A673 (cell line): ENCODE results near the gene CLEC7A. TPM values are rescaled to one million over a fixed set of nuclear protein-coding genes. Genes with fewer than 3 reads are reported as not detected.
A peak's percentile ranks its signal among the peaks of the same experiment; 100 is the strongest.

Experiments used
- BruUV-seq: library from RNA; stranded (reverse); fragments of 400-500 nt; replicated peaks from 2 replicates; lab custom pipeline; 2021; lab: Mats Ljungman, UMichigan
- CTCF ChIA-PET: fragments of 300-600 bp; sonication (Branson Sonifier 250); formaldehyde crosslinking; loops from one replicate; lab custom pipeline; 2022; ENCODE audit warnings: antibody characterized with exemption; lab: Charles Lee
- POLR2A ChIA-PET: fragments of 300-600 bp; sonication (Branson Sonifier 250); formaldehyde crosslinking; loops from one replicate; lab custom pipeline; 2022; ENCODE audit warnings: antibody characterized with exemption; ENCODE audit not compliant: low non-redundant PET; lab: Charles Lee
- DNase-seq: peaks from one replicate; pipeline ENCODE4 v3.0.0-alpha.2; 2015; ENCODE audit warnings: low spot score
- H3K27ac ChIP-seq: fragments of 200-600 bp; sonication (generic); 2 replicates; pipeline ENCODE4 v1.5.1; 2016; ENCODE audit warnings: mixed run types, low read depth, mild to moderate bottlenecking, mixed read lengths, antibody characterized with exemption, low read length; ENCODE audit not compliant: poor library complexity, severe bottlenecking
- H3K27me3 ChIP-seq: fragments of 200-600 bp; sonication (generic); replicated peaks from 2 replicates; pipeline ENCODE4 v1.6.1; 2017; ENCODE audit warnings: mixed run types, low read depth, mild to moderate bottlenecking, mixed read lengths, antibody characterized with exemption, low read length; ENCODE audit not compliant: insufficient read depth, poor library complexity
- H3K36me3 ChIP-seq: fragments of 200-600 bp; sonication (generic); 2 replicates; pipeline ENCODE4 v1.6.1; 2016; ENCODE audit warnings: mixed run types, mild to moderate bottlenecking, mixed read lengths, antibody characterized with exemption, low read length; ENCODE audit not compliant: insufficient read depth, poor library complexity, severe bottlenecking
- H3K4me1 ChIP-seq: fragments of 200-600 bp; sonication (generic); 2 replicates; pipeline ENCODE4 v1.6.1; 2017; ENCODE audit warnings: mixed run types, mild to moderate bottlenecking, mixed read lengths, antibody characterized with exemption, low read length; ENCODE audit not compliant: insufficient read depth, poor library complexity, severe bottlenecking
- H3K4me3 ChIP-seq: fragments of 200-600 bp; sonication (generic); 2 replicates; pipeline ENCODE4 v1.5.1; 2016; ENCODE audit warnings: low read depth, mixed run types, mild to moderate bottlenecking, mixed read lengths, low read length; ENCODE audit not compliant: poor library complexity, severe bottlenecking
- H3K9me3 ChIP-seq: fragments of 200-600 bp; sonication (generic); 2 replicates; pipeline ENCODE4 v1.6.1; 2016; ENCODE audit warnings: mixed run types, low read depth, mild to moderate bottlenecking, mixed read lengths, antibody characterized with exemption, low read length; ENCODE audit not compliant: poor library complexity, severe bottlenecking
- EZH2 ChIP-seq: fragments of 200-600 bp; sonication (generic); IDR thresholded peaks from 2 replicates; pipeline ENCODE4 v1.6.1; 2017; ENCODE audit warnings: borderline replicate concordance, low read depth, mild to moderate bottlenecking, mixed read lengths, antibody characterized with exemption, low read length; ENCODE audit not compliant: poor library complexity, severe bottlenecking
- intact Hi-C: fragments of 100-400 bp; cut with micrococcal nuclease; formaldehyde crosslinking; loops from one replicate; pipeline ENCODE4 v1.10.0; 2022; ENCODE audit not compliant: unreplicated experiment
- total RNA-seq: library from RNA; stranded (reverse); gene quantifications from 2 replicates; pipeline ENCODE4 v1.2.3, GENCODE V29; 2021
- TF ChIP-seq, protein P1 (sequence below): fragments of 300-800, 200-600 bp; sonication (generic); conservative IDR thresholded peaks from 2 replicates; pipeline ENCODE4 v1.5.1; 2017; ENCODE audit warnings: low read depth, mild to moderate bottlenecking, antibody characterized with exemption, low read length, moderate library complexity, mixed read lengths

The CLEC7A gene
- total RNA-seq, 1 experiment from 2014 or later, result 0.28 TPM

DNA sequence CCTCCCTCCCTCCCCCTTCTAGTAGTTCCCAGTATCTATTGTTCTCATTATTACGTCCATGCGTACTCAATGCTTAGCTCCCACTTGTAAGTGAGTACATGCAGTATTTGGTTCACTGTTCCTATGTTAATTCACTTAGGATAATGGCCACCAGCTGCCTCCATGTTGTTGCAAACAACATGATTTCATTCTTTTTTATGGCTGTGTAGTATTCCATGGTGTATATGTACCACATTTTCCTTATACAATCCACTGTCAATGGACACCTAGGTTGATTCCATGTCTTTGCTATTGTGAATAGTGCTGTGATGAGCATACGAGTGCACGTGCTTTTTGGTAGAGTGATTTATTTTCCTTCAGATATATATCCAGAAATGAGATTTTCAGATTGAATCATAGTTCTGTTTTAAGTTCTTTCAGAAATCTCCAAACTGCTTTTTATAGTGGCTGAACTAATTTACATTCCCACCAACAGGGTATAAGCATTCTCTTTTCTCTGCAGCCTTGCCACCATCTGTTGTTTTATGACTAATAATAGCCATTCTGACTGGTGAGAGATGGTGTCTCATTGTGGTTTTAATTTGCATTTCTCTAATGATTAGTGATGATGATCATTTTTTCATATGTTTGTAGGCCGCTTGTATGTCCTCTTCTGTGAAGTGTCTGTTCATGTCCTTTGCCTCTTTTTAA is 17.9 kb upstream of the CLEC7A start:
- intact Hi-C loops, result no loop called here
- Histone ChIP-seq H3K36me3 (no peaks in the 10 kb centered on the region), H3K27ac (no peak overlapping the region), H3K9me3 (no peaks in the 10 kb centered on the region), H3K27me3 (no peaks in the 10 kb centered on the region), H3K4me3 (no peak overlapping the region), H3K4me1 (no peaks in the 10 kb centered on the region)
- ChIA-PET POLR2A (no interaction called here), CTCF (no interaction called here)
- DNase-seq, result no peak
- TF ChIP-seq, protein P1, sequence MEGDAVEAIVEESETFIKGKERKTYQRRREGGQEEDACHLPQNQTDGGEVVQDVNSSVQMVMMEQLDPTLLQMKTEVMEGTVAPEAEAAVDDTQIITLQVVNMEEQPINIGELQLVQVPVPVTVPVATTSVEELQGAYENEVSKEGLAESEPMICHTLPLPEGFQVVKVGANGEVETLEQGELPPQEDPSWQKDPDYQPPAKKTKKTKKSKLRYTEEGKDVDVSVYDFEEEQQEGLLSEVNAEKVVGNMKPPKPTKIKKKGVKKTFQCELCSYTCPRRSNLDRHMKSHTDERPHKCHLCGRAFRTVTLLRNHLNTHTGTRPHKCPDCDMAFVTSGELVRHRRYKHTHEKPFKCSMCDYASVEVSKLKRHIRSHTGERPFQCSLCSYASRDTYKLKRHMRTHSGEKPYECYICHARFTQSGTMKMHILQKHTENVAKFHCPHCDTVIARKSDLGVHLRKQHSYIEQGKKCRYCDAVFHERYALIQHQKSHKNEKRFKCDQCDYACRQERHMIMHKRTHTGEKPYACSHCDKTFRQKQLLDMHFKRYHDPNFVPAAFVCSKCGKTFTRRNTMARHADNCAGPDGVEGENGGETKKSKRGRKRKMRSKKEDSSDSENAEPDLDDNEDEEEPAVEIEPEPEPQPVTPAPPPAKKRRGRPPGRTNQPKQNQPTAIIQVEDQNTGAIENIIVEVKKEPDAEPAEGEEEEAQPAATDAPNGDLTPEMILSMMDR, result no peak
- no peak for TF ChIP-seq EZH2
- no TSS peak for BruUV-seq

DNA sequence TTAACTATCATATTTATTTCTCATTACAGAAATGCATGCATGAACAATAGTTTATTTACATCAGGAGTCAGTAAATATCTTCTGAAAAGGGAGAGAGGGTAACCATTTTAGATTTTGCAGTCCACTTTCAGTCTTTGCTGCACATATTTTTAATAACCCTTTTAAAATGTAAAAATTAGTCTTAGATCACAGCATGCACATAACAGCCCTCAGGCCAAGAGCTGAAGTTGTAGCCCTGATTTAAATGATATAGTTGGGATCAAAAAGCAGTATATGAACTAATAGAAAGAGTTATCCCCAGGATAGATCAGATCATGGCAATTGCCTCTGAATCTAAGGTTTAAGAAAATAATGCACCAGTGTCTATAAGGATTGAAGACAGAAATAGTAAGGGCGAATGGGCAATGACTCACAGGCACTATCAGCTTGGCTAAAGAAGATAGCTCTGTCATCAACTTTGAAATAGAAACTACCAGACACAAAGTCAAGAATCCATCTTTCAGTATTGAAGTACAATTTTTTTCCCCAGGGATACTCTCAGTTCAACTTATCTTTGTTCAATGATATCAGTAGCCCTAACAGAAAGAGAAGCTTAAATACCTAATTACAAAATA is 13.1 kb upstream of the CLEC7A start:
- no peak overlapping the region for H3K27ac ChIP-seq
- no peaks in the 10 kb centered on the region for H3K9me3 ChIP-seq
- no peak overlapping the region for H3K4me3 ChIP-seq
- no peaks in the 10 kb centered on the region for H3K27me3 ChIP-seq
- DNase-seq, result no peak
- no peaks in the 10 kb centered on the region for H3K4me1 ChIP-seq
- no peak for TF ChIP-seq EZH2
- TF ChIP-seq, protein P1, result no peak
- BruUV-seq, result no TSS peak
- H3K36me3 ChIP-seq, result no peaks in the 10 kb centered on the region
- intact Hi-C loops, result loop anchor here (5.0 kb wide), 2 partner anchors 201 to 331 kb away; no protein-coding TSS in a partner anchor
- ChIA-PET POLR2A (no interaction called here), CTCF (interaction anchor here (0.6 to 1.6 kb wide), 2 partner anchors 11 to 133 kb away, joined by 4 read pairs; no protein-coding TSS in a partner anchor)

- no peak for TF ChIP-seq EZH2
- TF ChIP-seq, protein P1, result peak; percentile 61
- Histone ChIP-seq H3K27ac (no peak overlapping the region), H3K36me3 (no peaks in the 10 kb centered on the region), H3K4me1 (no peaks in the 10 kb centered on the region), H3K4me3 (no peak overlapping the region), H3K9me3 (no peaks in the 10 kb centered on the region), H3K27me3 (no peaks in the 10 kb centered on the region)
- POLR2A ChIA-PET, result no interaction called here
- DNase-seq, result peak; percentile 64
- BruUV-seq, result no TSS peak
- intact Hi-C loops, result loop anchor here (1.0 to 5.0 kb wide), 4 partner anchors 106 to 391 kb away; no protein-coding TSS in a partner anchor
- CTCF ChIA-PET, result interaction anchor here (0.5 to 1.4 kb wide), 6 partner anchors 9 to 389 kb away, joined by 3 to 5 read pairs (median 3); no protein-coding TSS in a partner anchor
These were observed 10.0 kb upstream of the CLEC7A start for GRCh38 chr12:10140001-10140400.
